ENCODE results near the gene DOK3.

Gene DOK3

DNA sequence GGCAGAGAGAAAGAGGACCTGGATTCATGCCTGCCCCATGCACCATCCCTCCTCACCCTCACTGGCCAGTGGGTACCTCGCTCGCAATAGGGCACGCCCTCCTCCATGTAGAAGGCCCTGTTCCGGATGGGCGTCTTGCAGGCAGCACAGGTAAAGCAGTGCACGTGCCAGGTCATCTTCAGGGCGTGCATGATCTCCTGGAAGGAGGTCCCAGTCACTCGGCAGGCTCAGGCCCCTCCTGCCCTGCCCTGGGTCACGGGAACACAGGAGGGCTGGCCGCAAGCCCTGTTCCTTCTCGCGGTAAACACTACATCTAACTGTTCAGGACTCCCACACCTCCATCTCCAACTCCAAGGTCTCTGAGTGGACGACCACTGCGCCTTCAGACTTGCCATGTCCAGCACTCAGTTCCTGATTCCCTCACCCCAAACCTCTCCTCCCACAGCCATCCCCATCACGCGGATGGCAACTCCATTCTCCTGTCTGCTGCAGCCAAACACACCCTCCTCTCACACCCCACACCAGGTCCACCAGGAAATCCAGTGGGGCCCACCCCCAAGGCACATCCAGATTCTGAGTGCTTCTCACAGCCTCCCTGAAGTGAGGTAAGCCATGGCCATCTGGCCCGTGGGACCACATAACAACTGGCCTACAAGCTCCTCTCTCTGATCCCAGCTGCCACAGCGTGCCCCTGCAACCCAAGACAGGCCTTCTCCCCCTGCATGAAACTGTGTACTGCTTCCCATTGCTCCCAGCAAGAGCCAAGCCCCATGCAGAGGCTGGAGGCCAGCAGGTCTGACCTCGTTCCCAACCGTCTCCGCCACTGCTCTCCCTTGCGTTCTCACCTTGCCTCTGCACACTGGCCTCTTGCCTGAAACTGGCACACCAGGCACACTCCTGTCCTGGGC lies 25.4 kb downstream of the DOK3 start:
- no peak for DNase-seq (ENCODE audit: low read depth in 2 of 2)

DNA sequence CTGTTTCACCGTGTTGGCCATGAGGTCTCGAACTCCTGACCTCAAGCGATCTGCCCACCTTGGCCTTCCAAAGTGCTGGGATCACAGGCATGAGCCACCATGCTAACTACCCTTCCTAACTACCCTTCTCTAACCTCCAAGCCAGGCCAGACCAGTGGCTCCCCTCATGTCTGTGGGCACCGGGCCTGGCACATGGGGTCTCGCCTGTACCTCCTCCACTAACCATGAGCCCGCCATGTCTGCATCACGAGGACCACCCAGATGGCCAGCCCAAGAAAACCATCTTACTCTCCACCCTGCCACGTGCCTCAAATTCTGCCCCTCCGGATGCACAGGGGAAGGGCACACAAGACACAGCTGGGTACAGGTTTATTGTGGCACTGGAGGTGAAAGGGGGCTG lies 26.6 kb downstream of the DOK3 start:
- DNase-seq (ENCODE audit: low read depth in 2 of 2): no peak

DNA sequence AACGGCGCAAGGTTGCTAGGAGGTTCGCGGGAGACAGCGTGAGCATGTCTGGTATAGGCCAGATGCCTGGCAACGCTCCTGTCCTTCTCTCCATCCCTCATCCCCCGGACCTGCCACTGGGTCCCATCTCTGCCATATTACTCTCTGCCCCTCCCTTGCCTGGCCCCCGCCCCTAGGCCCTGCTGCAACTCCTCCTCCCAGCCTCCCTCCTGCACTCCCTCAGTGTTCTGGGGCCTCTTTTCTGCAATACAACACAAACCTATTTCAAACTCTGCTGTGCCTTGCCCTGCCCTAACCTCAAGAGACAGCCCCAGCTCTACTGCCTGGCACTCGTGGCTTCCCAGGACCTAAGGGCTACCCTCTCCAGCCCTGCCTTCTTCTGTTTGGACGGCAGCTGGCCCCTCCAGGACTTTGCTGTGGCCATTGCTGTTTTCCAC lies 27.2 kb downstream of the DOK3 start:
- DNase-seq (ENCODE audit: low read depth in 2 of 2): no peak

DNA sequence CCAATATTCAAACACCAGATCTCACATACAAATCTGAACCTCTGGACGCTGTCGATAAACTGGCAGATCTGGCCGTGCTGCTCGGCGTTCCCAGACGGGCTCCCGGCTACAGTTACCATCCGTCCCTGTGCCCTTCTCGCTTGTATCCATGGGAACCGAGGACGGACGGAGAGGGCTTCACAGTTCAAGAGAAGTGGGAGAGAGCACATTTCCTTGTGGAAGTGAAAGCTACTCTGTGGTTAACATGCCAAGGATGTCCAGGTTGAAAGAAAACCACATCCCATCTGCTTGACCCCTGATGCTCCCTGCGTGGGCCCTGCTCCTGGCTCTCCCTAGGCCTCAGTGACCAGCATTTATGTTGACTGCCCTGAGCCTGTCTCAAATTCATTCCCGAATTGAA lies 29.9 kb downstream of the DOK3 start:
- DNase-seq (ENCODE audit: low read depth in 2 of 2): no peak

- DNase-seq (ENCODE audit: low read depth in 2 of 2): no peak
Observed at GRCh38 chr5:177478711-177479646, 30.6 kb downstream of the DOK3 start.

- no peak for DNase-seq (ENCODE audit: low read depth in 2 of 2)
Observed at GRCh38 chr5:177477701-177478477, 31.7 kb downstream of the DOK3 start.

DNA sequence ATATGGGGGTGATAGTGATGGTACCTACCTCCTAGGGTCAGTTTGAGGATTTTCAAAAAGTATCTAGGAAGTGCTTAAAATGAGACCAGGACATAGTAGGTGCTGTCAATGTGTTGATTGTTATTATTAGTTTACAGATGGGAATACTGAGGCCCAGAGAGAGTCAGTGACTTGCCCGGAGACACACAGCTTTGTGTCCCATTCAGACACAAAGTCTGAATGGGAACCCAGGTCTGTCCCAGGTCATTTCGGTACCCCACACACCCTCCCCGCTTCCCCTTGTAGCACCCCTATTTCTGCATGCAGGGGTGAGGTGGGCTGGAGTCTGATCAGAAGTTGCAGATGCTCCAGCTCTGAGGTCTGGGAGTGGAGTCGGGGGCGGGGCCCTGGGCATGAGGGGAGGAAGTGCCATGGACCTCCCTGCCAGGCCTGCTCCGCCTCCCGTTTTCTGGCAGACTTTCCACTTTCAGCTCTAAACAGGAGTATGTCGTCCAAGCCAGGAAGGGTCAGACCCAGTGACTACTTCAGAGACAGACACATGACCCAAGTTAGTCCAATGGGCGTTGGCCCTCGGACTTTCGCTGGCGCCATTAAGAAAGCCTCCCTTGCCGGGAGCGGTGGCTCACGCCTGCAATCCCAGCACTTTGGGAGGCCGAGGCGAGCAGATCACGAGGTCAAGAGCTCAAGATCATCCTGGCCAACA lies 32.9 kb downstream of the DOK3 start:
- DNase-seq (ENCODE audit: low read depth in 2 of 2): no peak

GRCh38 chr5:177475563-177476427 lies 33.8 kb downstream of the DOK3 start:
- no peak for DNase-seq (ENCODE audit: low read depth in 2 of 2)

DNA sequence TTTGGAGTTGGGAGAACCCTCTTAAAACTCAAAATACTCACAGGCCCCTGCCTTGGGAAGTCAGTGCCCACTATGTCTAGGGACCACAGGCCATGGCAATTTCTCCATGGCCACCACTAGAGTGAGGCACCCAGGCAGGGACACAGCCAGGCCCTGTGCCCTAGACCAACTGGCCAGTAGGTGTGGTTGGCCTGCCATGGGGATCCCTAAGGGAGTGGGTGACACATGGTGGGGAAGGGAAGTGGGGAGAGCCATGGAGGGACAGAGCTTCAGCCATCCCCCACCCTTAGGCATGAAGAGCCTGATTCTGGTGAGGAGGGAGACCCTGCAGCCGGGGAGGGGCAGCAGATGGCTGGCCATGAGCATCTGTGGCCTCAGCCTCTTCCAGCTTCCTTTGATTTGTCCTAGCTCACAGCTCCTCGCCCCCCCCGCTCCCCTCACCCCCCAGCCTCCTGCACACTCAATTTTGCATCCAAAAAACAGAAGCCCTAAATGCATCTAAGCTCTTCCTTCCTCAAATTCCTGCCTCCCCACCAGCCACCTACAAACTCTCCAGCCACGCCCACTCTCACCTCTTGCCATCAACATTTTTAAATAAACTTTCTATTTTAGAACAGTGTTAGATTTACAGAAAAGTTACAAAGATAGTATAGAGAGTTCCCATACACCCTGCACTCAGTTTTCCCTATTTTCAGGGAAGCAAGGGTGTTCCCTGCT lies 34.6 kb downstream of the DOK3 start:
- no peak for DNase-seq (ENCODE audit: low read depth in 2 of 2)

GRCh38 chr5:177474002-177474476 lies 35.6 kb downstream of the DOK3 start:
- DNase-seq (ENCODE audit: low read depth in 2 of 2): no peak

DNA sequence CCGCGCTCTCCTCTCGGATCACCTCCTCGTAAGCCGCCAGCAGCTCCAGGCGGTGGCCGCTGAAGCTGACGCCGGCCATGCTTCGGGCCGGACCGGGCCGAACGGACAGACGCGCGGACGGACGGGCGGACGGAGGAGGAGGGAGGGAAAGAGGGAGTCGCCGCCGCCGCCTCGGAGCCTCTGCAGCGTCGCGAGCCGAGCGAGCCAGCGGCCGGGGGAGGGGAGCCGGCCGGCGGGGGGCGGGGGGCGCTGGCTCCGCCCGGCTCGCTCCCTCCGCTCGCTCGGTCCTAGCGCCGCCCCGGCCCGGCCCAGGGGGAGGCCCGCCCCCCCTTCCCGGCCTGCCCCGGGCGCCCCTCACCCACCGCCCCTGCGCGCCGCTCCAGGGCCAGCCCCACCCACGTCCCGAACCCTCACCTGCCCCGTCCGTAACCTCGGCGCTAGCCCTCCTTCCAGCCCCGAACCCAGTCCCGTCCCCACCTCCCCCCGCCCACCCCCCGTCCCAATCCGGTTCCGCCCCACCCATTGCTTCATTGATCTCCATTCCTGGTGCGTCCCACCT lies 36.1 kb downstream of the DOK3 start, which contains the start of gene DBN1:
TSS of gene DBN1 (minus strand) at position 192 of the 559 bp plus-strand sequence. CDS start at position 79, 113 bp downstream.
- DNase-seq (ENCODE audit: low read depth in 2 of 2): no peak

DNA sequence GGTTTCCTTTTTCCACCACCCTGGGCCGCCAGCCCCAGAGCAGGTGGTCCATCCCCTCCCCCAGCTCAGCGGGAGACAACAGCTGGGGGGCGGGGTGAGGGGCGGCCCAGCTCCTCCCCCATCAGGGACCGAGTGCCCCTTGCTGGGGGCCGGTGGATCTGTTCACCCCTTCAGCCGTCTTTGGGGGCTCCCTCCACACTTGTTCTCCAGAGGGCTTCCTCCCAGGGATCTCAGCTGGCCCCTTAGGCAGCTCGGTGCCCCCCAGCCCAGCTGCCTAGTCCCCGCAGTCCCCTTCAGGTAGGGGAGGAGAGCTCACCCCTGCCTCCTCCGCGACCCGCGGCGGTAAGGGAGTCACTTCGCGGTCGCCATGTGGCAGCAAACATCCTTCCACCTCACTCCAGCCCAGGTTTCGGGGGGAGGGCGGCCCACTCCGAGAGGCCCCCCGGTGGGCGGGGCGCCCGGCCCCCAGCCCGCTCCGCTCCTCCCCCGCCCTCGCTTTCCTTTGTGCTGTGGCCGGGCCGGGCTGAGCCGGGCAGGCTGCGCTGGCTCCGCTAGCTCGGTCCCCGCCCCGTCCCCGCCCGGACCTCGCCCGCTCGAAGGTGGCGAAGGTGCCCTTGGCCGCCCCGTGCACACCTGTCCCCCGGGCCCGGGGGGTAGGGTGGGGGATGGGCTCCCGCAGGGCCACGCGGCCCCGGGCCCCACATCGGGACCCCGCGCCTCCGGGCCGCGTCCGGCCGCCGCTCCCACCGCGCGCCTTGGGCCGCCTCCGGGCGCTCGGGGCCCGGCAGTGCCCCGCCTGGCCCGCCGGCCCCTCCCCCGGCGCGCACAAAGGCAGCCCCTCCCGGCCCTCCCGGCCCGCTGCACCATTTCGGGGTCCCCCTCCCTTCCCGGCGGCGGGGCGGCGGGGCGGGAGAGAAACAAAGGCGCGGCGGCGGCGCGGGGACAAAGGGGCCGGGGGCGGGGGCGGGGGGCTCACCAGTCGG lies 36.9 kb downstream of the DOK3 start:
- DNase-seq (ENCODE audit: low read depth in 2 of 2): no peak

- DNase-seq (ENCODE audit: low read depth in 2 of 2): no peak
Observed at GRCh38 chr5:177471610-177472356, 37.8 kb downstream of the DOK3 start.

- no peak for DNase-seq (ENCODE audit: low read depth in 2 of 2)
Observed at GRCh38 chr5:177470759-177471536, 38.7 kb downstream of the DOK3 start.

- no peak for DNase-seq (ENCODE audit: low read depth in 2 of 2)
Observed at GRCh38 chr5:177469750-177470525, 39.7 kb downstream of the DOK3 start.
